ENCODE data around the gene CSF1.
A peak's percentile ranks its signal among the peaks of the same experiment; 100 is the strongest.
"Not testable (repeated sequence)": the region's sequence is repeated elsewhere in the genome, so short reads cannot be mapped to it uniquely, and the experiment has no call there.

The CSF1 gene

GRCh38 chr1:109903376-109903930 lies 7.2 kb upstream of the CSF1 start:
- no peak for DNase-seq

- DNase-seq, result no peak
These were observed 6.4 kb upstream of the CSF1 start for GRCh38 chr1:109904105-109904817.

GRCh38 chr1:109905491-109905890 lies 5.2 kb upstream of the CSF1 start:
- DNase-seq, result no peak

- peak; percentile 45 for DNase-seq
These were observed 4.3 kb upstream of the CSF1 start for GRCh38 chr1:109906160-109906838.

- no peak for DNase-seq
These were observed 3.8 kb upstream of the CSF1 start for GRCh38 chr1:109906839-109907180.

GRCh38 chr1:109907190-109907774 lies 3.4 kb upstream of the CSF1 start:
- no peak for DNase-seq

- DNase-seq, result no peak
These were observed 1.8 kb upstream of the CSF1 start for GRCh38 chr1:109908836-109909235.

GRCh38 chr1:109909561-109909960 lies 1.1 kb upstream of the CSF1 start:
- no peak for DNase-seq

GRCh38 chr1:109910963-109911798 lies 532 bp downstream of the CSF1 start:
- DNase-seq, result no peak

- DNase-seq, result no peak
These were observed 1.7 kb downstream of the CSF1 start for GRCh38 chr1:109912214-109912861.

- no peak for DNase-seq
These were observed 2.2 kb downstream of the CSF1 start for GRCh38 chr1:109912873-109913272.

GRCh38 chr1:109913360-109913879 lies 2.8 kb downstream of the CSF1 start:
- DNase-seq, result no peak

GRCh38 chr1:109914587-109915240 lies 4.1 kb downstream of the CSF1 start:
- no peak for DNase-seq

- no peak for DNase-seq
These were observed 6.6 kb downstream of the CSF1 start for GRCh38 chr1:109917051-109917767.

- no peak for DNase-seq
These were observed 7.3 kb downstream of the CSF1 start for GRCh38 chr1:109917768-109918606.

GRCh38 chr1:109918671-109919070 lies 8.0 kb downstream of the CSF1 start:
- DNase-seq, result no peak

GRCh38 chr1:109919303-109919702 lies 8.7 kb downstream of the CSF1 start:
- no peak for DNase-seq

- DNase-seq, result not testable (repeated sequence)
These were observed 9.7 kb downstream of the CSF1 start for GRCh38 chr1:109920391-109920790.

GRCh38 chr1:109922326-109922725 lies 11.7 kb downstream of the CSF1 start:
- DNase-seq, result no peak

Data from activated gamma-delta T cell treated with Interleukin-2 at 50 U/mL for 16 hours (primary cell).